ENCODE measurements around the gene CST6. TPM values are rescaled to one million over a fixed set of nuclear protein-coding genes. Genes with fewer than 3 reads are reported as not detected.

CST6 gene
- total and polyA plus RNA-seq, 2 donors (not counting 3 experiments of a cell fraction or from before 2014, with no cell fraction given), result 0.46 to 2.2 TPM

- no TSS peak for BruUV-seq (replicated peaks)
- no peak for FAIRE-seq
- H3K27ac ChIP-seq (ENCODE audit: insufficient read depth, low read depth, low read length), result no peak overlapping the region
- H3K4me1 ChIP-seq (ENCODE audit: control insufficient read depth, extremely low read depth, insufficient read depth, low read length), result peaks cover 21% of the 10 kb centered on the region
- intact Hi-C loops (cut with micrococcal nuclease), result no loop called here
- POLR2A ChIA-PET, result no interaction called here
- H3K36me3 ChIP-seq (ENCODE audit: control insufficient read depth in 2 of 2, extremely low read depth in 1 of 2, insufficient read depth in 2 of 2, low read length in 2 of 2), result no peaks in the 10 kb centered on the region
- CTCF ChIA-PET, result interaction anchor here (0.9 to 3.2 kb wide), 3 partner anchors 9 to 32 kb away, joined by 3 to 16 read pairs (median 10); partner anchors contain the start of genes BANF1 and EIF1AD
- no peaks in the 10 kb centered on the region for H3K79me2 ChIP-seq (ENCODE audit: control insufficient read depth, insufficient read depth, low read length)
- no peak overlapping the region for H2AFZ ChIP-seq (ENCODE audit: low read depth, low read length)
- no peaks in the 10 kb centered on the region for H3K9me1 ChIP-seq (replicated peaks; ENCODE audit: control insufficient read depth, extremely low read depth, insufficient read depth, low read length)
- TF ChIP-seq JUN (IDR thresholded peaks at IDR 0.05; ENCODE audit: borderline replicate concordance, insufficient read depth, insufficient read length, low read depth) (no peak), CTCF (IDR thresholded peaks at IDR 0.05; ENCODE audit: extremely low read depth in 1 of 2, insufficient read depth in 1 of 2, low read depth in 1 of 2, low read length in 2 of 2) (no peak)
- no peak overlapping the region for H3K9ac ChIP-seq (replicated peaks; ENCODE audit: extremely low read depth, insufficient read depth, low read length)
- dilution Hi-C loops (cut with MboI; ENCODE audit: extremely low pct_ligation_motif_present, low sequenced_read_pairs), result no loop called here
- H4K20me1 ChIP-seq (replicated peaks; ENCODE audit: control insufficient read depth, extremely low read depth, insufficient read depth, low read length), result no peaks in the 10 kb centered on the region
- no peaks in the 10 kb centered on the region for H3K9me3 ChIP-seq (replicated peaks; ENCODE audit: control insufficient read depth, insufficient read depth, low read length)
- H3K27me3 ChIP-seq (ENCODE audit: control insufficient read depth in 2 of 2, insufficient read depth in 2 of 2, low read length in 2 of 2), result peaks cover 2% of the 10 kb centered on the region in 2 experiments
- no peak for DNase-seq (ENCODE audit: low read depth, low spot score)
- no peak overlapping the region for H3K4me3 ChIP-seq (replicated peaks in 1 of 3; ENCODE audit: insufficient read depth in 1 of 3, low read depth in 1 of 3, low read length in 3 of 3)
- no peak overlapping the region for H3K4me2 ChIP-seq (ENCODE audit: insufficient read depth, low read length)
These were observed 1.3 kb downstream of the CST6 start for GRCh38 chr11:66012946-66013761.

DNA sequence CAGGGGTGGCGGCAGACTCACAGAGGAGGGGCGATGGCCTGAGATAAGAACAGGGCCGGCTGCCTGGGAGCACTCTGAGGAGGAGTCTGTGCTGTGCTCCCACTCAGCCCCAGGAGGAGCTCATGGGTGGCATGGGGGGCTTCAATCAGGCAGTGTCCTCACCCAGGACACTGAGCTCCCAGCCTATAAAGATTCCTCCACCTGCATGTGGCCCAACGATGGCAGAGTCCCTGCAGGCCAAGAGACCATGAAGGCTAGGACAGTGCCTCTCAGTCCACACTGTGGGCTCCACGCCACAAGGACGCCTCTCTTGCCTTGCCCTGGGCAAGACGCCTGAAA, 1.9 kb downstream of the CST6 start:
- Histone ChIP-seq H2AFZ (ENCODE audit: low read depth, low read length) (no peak overlapping the region), H3K4me1 (ENCODE audit: control insufficient read depth, extremely low read depth, insufficient read depth, low read length) (peaks cover 21% of the 10 kb centered on the region), H3K36me3 (ENCODE audit: control insufficient read depth in 2 of 2, extremely low read depth in 1 of 2, insufficient read depth in 2 of 2, low read length in 2 of 2) (no peaks in the 10 kb centered on the region), H3K4me3 (replicated peaks in 1 of 3; ENCODE audit: insufficient read depth in 1 of 3, low read depth in 1 of 3, low read length in 3 of 3) (no peak overlapping the region), H4K20me1 (replicated peaks; ENCODE audit: control insufficient read depth, extremely low read depth, insufficient read depth, low read length) (no peaks in the 10 kb centered on the region), H3K9me3 (replicated peaks; ENCODE audit: control insufficient read depth, insufficient read depth, low read length) (no peaks in the 10 kb centered on the region), H3K27ac (ENCODE audit: insufficient read depth, low read depth, low read length) (no peak overlapping the region), H3K27me3 (ENCODE audit: control insufficient read depth in 2 of 2, insufficient read depth in 2 of 2, low read length in 2 of 2) (peaks cover 2% of the 10 kb centered on the region in 2 experiments), H3K79me2 (ENCODE audit: control insufficient read depth, insufficient read depth, low read length) (no peaks in the 10 kb centered on the region), H3K9ac (replicated peaks; ENCODE audit: extremely low read depth, insufficient read depth, low read length) (no peak overlapping the region), H3K9me1 (replicated peaks; ENCODE audit: control insufficient read depth, extremely low read depth, insufficient read depth, low read length) (no peaks in the 10 kb centered on the region), H3K4me2 (ENCODE audit: insufficient read depth, low read length) (no peak overlapping the region)
- TF ChIP-seq POLR2A (IDR thresholded peaks at IDR 0.05; ENCODE audit: low read depth, low read length), result no peak
- TF ChIP-seq FOS (IDR thresholded peaks at IDR 0.05; ENCODE audit: borderline replicate concordance, insufficient read depth, low read length), result no peak
- intact Hi-C loops (cut with micrococcal nuclease), result no loop called here
- dilution Hi-C loops (cut with MboI; ENCODE audit: extremely low pct_ligation_motif_present, low sequenced_read_pairs), result no loop called here
- ChIA-PET CTCF (interaction anchor here (0.7 to 3.2 kb wide), 3 partner anchors 8 to 54 kb away, joined by 3 to 16 read pairs (median 10); no protein-coding TSS in a partner anchor), POLR2A (no interaction called here)
- no peak for FAIRE-seq
- DNase-seq (ENCODE audit: low read depth, low spot score), result no peak
- no TSS peak for BruUV-seq (replicated peaks)
